GM23338 (cell line): Measurements from ENCODE around the gene RFX8. TPM values are rescaled to one million over a fixed set of nuclear protein-coding genes. Genes with fewer than 3 reads are reported as not detected.

Experiments
- ATAC-seq: fragments of 200-7000 bp; cut with Tn5 transposase; 3 replicates; pipeline ENCODE4 v1.9.1; 2020
- DNase-seq: peaks from one replicate; pipeline ENCODE4 v3.0.0-alpha.2; 2015; ENCODE audit warnings: low spot score
- H2AFZ ChIP-seq: fragments of 200-600 bp; sonication (generic); 2 replicates; pipeline ENCODE4 v1.8.0; 2016; ENCODE audit warnings: antibody characterized with exemption, mild to moderate bottlenecking, moderate library complexity
- H3F3A ChIP-seq: fragments of 200-600 bp; sonication (generic); replicated peaks from 2 replicates; pipeline ENCODE4 v1.8.0; 2017; ENCODE audit warnings: antibody characterized with exemption, mixed run types, low read depth
- H3K27ac ChIP-seq: fragments of 200-600 bp; sonication (generic); 2 replicates; pipeline ENCODE4 v1.6.1; 2016; ENCODE audit warnings: low read depth
- H3K27me3 ChIP-seq: fragments of 200-600 bp; sonication (generic); 2 replicates; pipeline ENCODE4 v1.8.0; 2016; ENCODE audit warnings: mild to moderate bottlenecking, mixed run types, moderate library complexity; ENCODE audit not compliant: insufficient read depth
- H3K36me3 ChIP-seq: fragments of 200-600 bp; sonication (generic); 2 replicates; pipeline ENCODE4 v1.8.0; 2016; ENCODE audit warnings: mild to moderate bottlenecking; ENCODE audit not compliant: insufficient read depth
- H3K4me1 ChIP-seq: fragments of 200-600 bp; sonication (generic); 2 replicates; pipeline ENCODE4 v1.8.0; 2016; ENCODE audit warnings: mild to moderate bottlenecking, moderate library complexity; ENCODE audit not compliant: insufficient read depth
- H3K4me2 ChIP-seq: fragments of 200-600 bp; sonication (generic); 2 replicates; pipeline ENCODE4 v1.7.1; 2017; ENCODE audit warnings: mixed run types
- H3K4me3 ChIP-seq: fragments of 200-600 bp; sonication (generic); 2 replicates; pipeline ENCODE4 v1.6.1; 2016; ENCODE audit warnings: mixed run types
- H3K79me2 ChIP-seq: fragments of 200-600 bp; sonication (generic); replicated peaks from 2 replicates; pipeline ENCODE4 v1.8.0; 2017; ENCODE audit warnings: mild to moderate bottlenecking; ENCODE audit not compliant: insufficient read depth
- H3K9me2 ChIP-seq: fragments of 200-600 bp; sonication (generic); 2 replicates; pipeline ENCODE4 v1.8.0; 2017; ENCODE audit not compliant: insufficient read depth
- H4K20me1 ChIP-seq: fragments of 200-600 bp; sonication (generic); replicated peaks from 2 replicates; pipeline ENCODE4 v1.8.0; 2017; ENCODE audit warnings: mild to moderate bottlenecking; ENCODE audit not compliant: insufficient read depth
- H3K27ac Mint-ChIP-seq: 2 replicates; pipeline ENCODE4 v1.8.0; 2020; ENCODE audit warnings: inconsistent platforms, mild to moderate bottlenecking, moderate library complexity, mixed read lengths
- H3K27me3 Mint-ChIP-seq: 3 replicates; pipeline ENCODE4 v1.8.0; 2022; ENCODE audit warnings: low read depth, mild to moderate bottlenecking, moderate library complexity, mixed read lengths, inconsistent platforms; ENCODE audit not compliant: insufficient read depth, poor library complexity
- H3K36me3 Mint-ChIP-seq: 3 replicates; pipeline ENCODE4 v1.8.0; 2021; ENCODE audit warnings: low read depth, mild to moderate bottlenecking, inconsistent platforms, moderate library complexity, mixed read lengths
- H3K4me1 Mint-ChIP-seq: 3 replicates; pipeline ENCODE4 v1.8.0; 2020; ENCODE audit warnings: mild to moderate bottlenecking, inconsistent platforms, mixed read lengths
- H3K4me3 Mint-ChIP-seq: 3 replicates; pipeline ENCODE4 v1.8.0; 2021; ENCODE audit warnings: moderate library complexity, mild to moderate bottlenecking, inconsistent platforms, mixed read lengths
- H3K9me3 Mint-ChIP-seq: 3 replicates; pipeline ENCODE4 v1.8.0; 2020; ENCODE audit warnings: moderate library complexity, mild to moderate bottlenecking, inconsistent platforms, mixed read lengths
- CREB1 ChIP-seq: fragments of 250-450 bp; sonication (Bioruptor Pico); IDR thresholded peaks from 2 replicates; pipeline ENCODE4 v1.5.0; 2020; ENCODE audit warnings: low read depth, mild to moderate bottlenecking, moderate library complexity
- ETS1 ChIP-seq: IDR thresholded peaks from 2 replicates; pipeline ENCODE4 v1.6.1; 2016; ENCODE audit warnings: antibody characterized with exemption
- EZH2 ChIP-seq: fragments of 200-600 bp; sonication (generic); IDR thresholded peaks from one replicate; pipeline ENCODE4 v1.8.0; 2017; ENCODE audit warnings: antibody characterized with exemption, mild to moderate bottlenecking, low read depth; ENCODE audit not compliant: unreplicated experiment
- EZH2phosphoT487 ChIP-seq: fragments of 200-600 bp; sonication (generic); IDR thresholded peaks from one replicate; pipeline ENCODE4 v1.8.1; 2018; ENCODE audit warnings: antibody characterized with exemption; ENCODE audit not compliant: unreplicated experiment
- JUNB ChIP-seq: IDR thresholded peaks from one replicate; pipeline ENCODE4 v1.6.1; 2016; ENCODE audit warnings: antibody characterized with exemption; ENCODE audit not compliant: unreplicated experiment
- NANOG ChIP-seq: IDR thresholded peaks from 2 replicates; pipeline ENCODE4 v1.6.1; 2016; ENCODE audit warnings: antibody characterized with exemption, borderline replicate concordance
- POLR2AphosphoS5 ChIP-seq: IDR thresholded peaks from 2 replicates; pipeline ENCODE4 v1.6.1; 2016; ENCODE audit warnings: antibody characterized with exemption, low read depth
- STAT1 ChIP-seq: IDR thresholded peaks from one replicate; pipeline ENCODE4 v1.6.1; 2016; ENCODE audit warnings: antibody characterized with exemption; ENCODE audit not compliant: unreplicated experiment
- ZNF114 ChIP-seq: fragments of 250-450 bp; sonication (Bioruptor Pico); IDR thresholded peaks from 2 replicates; pipeline ENCODE4 v1.5.0; 2020; ENCODE audit warnings: mild to moderate bottlenecking, moderate library complexity
- ZNF331 ChIP-seq: fragments of 250-450 bp; sonication (Bioruptor Pico); IDR thresholded peaks from 2 replicates; pipeline ENCODE4 v1.5.0; 2020; ENCODE audit warnings: low read depth, mild to moderate bottlenecking, moderate library complexity
- ZNF462 ChIP-seq: fragments of 250-450 bp; sonication (Bioruptor Pico); IDR thresholded peaks from 2 replicates; pipeline ENCODE4 v1.5.0; 2020; ENCODE audit warnings: mild to moderate bottlenecking, moderate library complexity
- polyA plus RNA-seq: library from polyadenylated mRNA; unstranded; fragments of >200 nt; fragmentation: Nextera tagmentation; extraction: Ambion mirVana; gene quantifications from 2 replicates; pipeline ENCODE4 v1.2.1, GENCODE V29; 2016
- total RNA-seq: library from RNA; depleted of rRNA; stranded (reverse); fragments of >200 nt; shearing (Covaris generic); gene quantifications from 2 replicates; pipeline ENCODE4 v1.2.3, GENCODE V29; 2014
- TF ChIP-seq, protein P1 (sequence below): IDR thresholded peaks from one replicate; pipeline ENCODE4 v1.6.1; 2018; ENCODE audit warnings: antibody characterized with exemption; ENCODE audit not compliant: unreplicated experiment
- TF ChIP-seq, protein P2 (sequence below), 2 experiments: fragments of 200-600 bp in 1 of 2; sonication (generic) in 1 of 2; conservative IDR thresholded peaks; 2 replicates each; pipeline versions ENCODE4 v1.5.1 to v1.6.1; 2016 to 2017; ENCODE audit warnings: antibody characterized with exemption in 2 of 2, low read depth in 2 of 2, mild to moderate bottlenecking in 2 of 2, moderate library complexity in 1 of 2

RFX8 gene
- total and polyA plus RNA-seq, 2 experiments from 2014 or later, result 0.65 to 1.5 TPM

DNA sequence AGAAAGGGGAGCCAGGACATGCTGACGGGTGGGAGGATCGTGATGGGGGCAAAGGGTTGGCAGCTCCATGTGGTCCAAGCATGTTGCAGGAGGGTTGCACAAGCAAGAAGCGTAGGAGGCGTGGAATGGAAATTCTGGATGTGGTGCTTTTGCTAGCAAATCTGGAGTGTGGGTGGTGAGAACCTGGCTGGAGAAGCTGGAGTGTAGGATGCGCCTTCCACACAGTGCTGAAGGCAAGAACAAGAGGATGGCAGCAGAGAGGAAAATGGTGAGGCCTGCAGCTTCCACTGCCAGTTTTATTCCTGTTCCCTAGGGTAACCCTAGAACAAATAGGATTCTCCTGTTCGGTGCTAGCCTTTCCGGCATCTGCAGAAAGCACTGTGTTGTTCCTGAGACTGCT is 110.0 kb downstream of the RFX8 start:
- no peak overlapping the region for H3K4me3 ChIP-seq
- no peaks in the 10 kb centered on the region for H3K36me3 Mint-ChIP-seq
- peaks cover 18% of the 10 kb centered on the region for H3K4me1 Mint-ChIP-seq
- H3K27ac Mint-ChIP-seq, result no peak overlapping the region
- no peak overlapping the region for H2AFZ ChIP-seq
- no peaks in the 10 kb centered on the region for H3K9me3 Mint-ChIP-seq
- ATAC-seq, result no peak
- no peak overlapping the region for H3K4me3 Mint-ChIP-seq
- H3K4me2 ChIP-seq, result no peak overlapping the region
- no peaks in the 10 kb centered on the region for H3K79me2 ChIP-seq
- H3K27ac ChIP-seq, result no peak overlapping the region
- no peaks in the 10 kb centered on the region for H3K9me2 ChIP-seq
- no peaks in the 10 kb centered on the region for H3K36me3 ChIP-seq
- peaks cover 3% of the 10 kb centered on the region for H3K27me3 Mint-ChIP-seq
- H3K4me1 ChIP-seq, result no peaks in the 10 kb centered on the region
- no peak for DNase-seq
- H4K20me1 ChIP-seq, result no peaks in the 10 kb centered on the region
- H3K27me3 ChIP-seq, result no peaks in the 10 kb centered on the region
- TF ChIP-seq, protein P1, sequence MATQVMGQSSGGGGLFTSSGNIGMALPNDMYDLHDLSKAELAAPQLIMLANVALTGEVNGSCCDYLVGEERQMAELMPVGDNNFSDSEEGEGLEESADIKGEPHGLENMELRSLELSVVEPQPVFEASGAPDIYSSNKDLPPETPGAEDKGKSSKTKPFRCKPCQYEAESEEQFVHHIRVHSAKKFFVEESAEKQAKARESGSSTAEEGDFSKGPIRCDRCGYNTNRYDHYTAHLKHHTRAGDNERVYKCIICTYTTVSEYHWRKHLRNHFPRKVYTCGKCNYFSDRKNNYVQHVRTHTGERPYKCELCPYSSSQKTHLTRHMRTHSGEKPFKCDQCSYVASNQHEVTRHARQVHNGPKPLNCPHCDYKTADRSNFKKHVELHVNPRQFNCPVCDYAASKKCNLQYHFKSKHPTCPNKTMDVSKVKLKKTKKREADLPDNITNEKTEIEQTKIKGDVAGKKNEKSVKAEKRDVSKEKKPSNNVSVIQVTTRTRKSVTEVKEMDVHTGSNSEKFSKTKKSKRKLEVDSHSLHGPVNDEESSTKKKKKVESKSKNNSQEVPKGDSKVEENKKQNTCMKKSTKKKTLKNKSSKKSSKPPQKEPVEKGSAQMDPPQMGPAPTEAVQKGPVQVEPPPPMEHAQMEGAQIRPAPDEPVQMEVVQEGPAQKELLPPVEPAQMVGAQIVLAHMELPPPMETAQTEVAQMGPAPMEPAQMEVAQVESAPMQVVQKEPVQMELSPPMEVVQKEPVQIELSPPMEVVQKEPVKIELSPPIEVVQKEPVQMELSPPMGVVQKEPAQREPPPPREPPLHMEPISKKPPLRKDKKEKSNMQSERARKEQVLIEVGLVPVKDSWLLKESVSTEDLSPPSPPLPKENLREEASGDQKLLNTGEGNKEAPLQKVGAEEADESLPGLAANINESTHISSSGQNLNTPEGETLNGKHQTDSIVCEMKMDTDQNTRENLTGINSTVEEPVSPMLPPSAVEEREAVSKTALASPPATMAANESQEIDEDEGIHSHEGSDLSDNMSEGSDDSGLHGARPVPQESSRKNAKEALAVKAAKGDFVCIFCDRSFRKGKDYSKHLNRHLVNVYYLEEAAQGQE, result no peak
- TF ChIP-seq EZH2 (no peak), STAT1 (no peak), CREB1 (CRISPR knock-in tag) (no peak), ZNF462 (no peak), JUNB (no peak), NANOG (no peak), ETS1 (no peak), POLR2AphosphoS5 (no peak), EZH2phosphoT487 (no peak), ZNF331 (no peak), ZNF114 (CRISPR knock-in tag) (no peak)
- TF ChIP-seq, protein P2, sequence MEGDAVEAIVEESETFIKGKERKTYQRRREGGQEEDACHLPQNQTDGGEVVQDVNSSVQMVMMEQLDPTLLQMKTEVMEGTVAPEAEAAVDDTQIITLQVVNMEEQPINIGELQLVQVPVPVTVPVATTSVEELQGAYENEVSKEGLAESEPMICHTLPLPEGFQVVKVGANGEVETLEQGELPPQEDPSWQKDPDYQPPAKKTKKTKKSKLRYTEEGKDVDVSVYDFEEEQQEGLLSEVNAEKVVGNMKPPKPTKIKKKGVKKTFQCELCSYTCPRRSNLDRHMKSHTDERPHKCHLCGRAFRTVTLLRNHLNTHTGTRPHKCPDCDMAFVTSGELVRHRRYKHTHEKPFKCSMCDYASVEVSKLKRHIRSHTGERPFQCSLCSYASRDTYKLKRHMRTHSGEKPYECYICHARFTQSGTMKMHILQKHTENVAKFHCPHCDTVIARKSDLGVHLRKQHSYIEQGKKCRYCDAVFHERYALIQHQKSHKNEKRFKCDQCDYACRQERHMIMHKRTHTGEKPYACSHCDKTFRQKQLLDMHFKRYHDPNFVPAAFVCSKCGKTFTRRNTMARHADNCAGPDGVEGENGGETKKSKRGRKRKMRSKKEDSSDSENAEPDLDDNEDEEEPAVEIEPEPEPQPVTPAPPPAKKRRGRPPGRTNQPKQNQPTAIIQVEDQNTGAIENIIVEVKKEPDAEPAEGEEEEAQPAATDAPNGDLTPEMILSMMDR (conservative IDR thresholded peaks at IDR 0.05; ENCODE audit: low read depth in 2 of 2), result no peak
- H3F3A ChIP-seq, result no peaks in the 10 kb centered on the region
